GM12872 (cell line): ENCODE data around the gene MCC.

Source experiments
- TF ChIP-seq, protein P1 (sequence below): IDR thresholded peaks from 3 replicates; pipeline ENCODE4 v1.5.1; 2011; ENCODE audit warnings: low read depth, mild to moderate bottlenecking, low read length, moderate library complexity; ENCODE audit not compliant: insufficient read depth

The MCC gene

GRCh38 chr5:113091622-113092021 lies 396.6 kb downstream of the MCC start:
- TF ChIP-seq, protein P1, sequence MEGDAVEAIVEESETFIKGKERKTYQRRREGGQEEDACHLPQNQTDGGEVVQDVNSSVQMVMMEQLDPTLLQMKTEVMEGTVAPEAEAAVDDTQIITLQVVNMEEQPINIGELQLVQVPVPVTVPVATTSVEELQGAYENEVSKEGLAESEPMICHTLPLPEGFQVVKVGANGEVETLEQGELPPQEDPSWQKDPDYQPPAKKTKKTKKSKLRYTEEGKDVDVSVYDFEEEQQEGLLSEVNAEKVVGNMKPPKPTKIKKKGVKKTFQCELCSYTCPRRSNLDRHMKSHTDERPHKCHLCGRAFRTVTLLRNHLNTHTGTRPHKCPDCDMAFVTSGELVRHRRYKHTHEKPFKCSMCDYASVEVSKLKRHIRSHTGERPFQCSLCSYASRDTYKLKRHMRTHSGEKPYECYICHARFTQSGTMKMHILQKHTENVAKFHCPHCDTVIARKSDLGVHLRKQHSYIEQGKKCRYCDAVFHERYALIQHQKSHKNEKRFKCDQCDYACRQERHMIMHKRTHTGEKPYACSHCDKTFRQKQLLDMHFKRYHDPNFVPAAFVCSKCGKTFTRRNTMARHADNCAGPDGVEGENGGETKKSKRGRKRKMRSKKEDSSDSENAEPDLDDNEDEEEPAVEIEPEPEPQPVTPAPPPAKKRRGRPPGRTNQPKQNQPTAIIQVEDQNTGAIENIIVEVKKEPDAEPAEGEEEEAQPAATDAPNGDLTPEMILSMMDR = no peak

GRCh38 chr5:113090336-113091106 lies 397.7 kb downstream of the MCC start:
- TF ChIP-seq, protein P1 = no peak

- TF ChIP-seq, protein P1 = no peak
Observed at GRCh38 chr5:113089653-113090335, 398.5 kb downstream of the MCC start.

DNA sequence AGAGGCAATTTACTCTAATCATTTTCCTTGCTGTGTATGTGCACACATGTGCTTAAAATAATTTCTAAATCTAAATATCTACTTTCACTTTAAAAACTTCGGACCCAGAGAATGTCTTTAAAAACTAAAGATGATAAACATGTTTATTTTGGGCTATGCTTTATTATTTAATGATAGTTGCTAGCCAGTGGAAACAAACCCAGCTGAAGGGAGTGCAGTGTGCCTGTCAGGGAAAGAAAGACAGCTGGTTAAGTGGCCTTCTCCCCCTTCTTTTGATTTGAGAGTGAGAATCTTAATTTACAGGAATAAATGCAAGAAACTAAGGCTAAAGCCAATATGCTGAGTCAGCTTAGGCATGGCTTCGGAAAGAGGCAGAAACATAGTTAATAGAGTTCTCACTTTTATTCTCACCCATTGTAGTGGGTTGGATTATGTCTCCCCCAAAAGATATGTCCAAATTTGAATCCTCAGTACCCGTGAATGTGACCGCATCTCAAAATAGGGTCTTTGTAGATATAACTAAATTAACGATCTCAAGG lies 400.2 kb downstream of the MCC start:
- TF ChIP-seq, protein P1 = no peak

DNA sequence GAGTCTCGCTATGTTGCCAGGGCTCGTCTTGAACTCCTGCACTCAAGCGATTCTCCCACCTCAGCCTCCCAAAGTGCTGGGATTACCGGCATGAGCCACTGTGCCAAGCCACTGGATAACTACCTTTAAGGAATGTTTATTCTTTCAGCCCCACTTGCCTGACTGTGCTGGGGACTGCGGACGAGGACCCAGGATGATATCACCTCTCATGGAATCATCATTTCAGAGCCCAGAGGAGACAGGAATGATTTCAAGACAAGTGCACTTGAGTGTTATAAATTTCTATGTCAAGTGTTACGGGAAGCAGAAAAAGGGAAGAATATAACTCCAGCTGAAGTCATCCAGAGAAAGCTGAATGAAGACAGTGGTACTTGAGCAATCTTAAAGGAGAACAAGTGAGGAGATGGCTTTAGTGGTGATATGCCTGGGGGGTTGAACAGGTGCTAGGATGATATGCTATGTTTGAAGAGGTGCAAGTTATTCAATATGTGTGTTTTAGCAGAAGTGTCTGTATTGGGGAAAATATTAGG lies 402.3 kb downstream of the MCC start:
- TF ChIP-seq, protein P1 = no peak

DNA sequence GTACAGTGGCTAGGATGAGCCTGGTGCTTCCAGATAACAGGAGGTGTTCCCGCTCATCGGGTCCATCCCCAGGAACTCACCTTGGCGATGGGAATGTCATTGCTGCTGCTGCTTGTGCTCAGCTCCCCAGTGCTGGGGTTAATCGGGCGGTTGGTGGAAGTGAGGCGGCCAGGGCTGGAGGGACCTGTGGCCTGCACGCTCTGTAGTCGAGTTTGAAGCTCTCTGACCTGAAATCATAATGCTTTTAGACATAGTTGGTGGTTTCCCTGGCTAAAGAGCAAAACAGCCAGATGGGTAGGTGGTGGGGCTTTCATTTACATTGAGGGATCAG lies 403.2 kb downstream of the MCC start:
- TF ChIP-seq, protein P1 = no peak

DNA sequence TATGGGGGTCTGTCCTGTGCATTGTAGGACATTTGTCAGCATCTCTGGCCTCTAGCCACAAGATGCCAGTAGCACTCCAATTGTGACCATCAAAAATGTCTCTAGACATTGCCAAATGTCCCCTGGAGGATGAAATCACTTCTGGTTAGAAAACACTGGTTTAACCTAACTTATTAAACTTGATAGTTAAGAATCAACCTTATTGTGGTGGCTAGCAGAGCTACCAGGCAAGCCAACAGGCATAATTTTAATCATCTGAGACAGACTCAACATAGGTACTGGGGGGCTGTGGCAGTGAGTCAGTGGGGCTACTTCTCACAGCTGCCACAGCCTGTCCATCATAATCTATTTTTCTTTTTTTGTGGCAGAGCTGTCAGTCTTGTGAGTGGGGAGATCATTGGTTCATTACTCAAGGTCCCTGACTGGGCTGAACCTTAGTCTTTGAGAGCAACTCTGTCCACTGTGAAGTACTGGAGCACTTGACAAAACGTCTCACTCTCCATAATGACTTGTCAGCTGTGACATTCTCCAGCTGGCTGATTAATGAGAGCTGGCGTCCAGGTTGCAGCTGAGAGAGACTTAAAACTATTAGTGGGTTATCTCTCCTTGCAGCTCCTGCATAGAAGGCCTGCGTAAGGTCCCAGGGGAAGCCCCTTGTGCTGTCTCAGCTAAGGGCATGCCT lies 403.7 kb downstream of the MCC start:
- TF ChIP-seq, protein P1 = peak; percentile 27; the same call in 1 of the 3 replicates
